Measurements from ENCODE around the gene EIF4G2. TPM values are rescaled to one million over a fixed set of nuclear protein-coding genes. Genes with fewer than 3 reads are reported as not detected.

The EIF4G2 gene
- total RNA-seq, 4 donors from 2014 or later: 339 to 452 (median 371) TPM

GRCh38 chr11:10770626-10771254, 38.0 kb downstream of the EIF4G2 start:
- H3K27ac ChIP-seq: no peak overlapping the region
- H3K4me3 ChIP-seq: no peak overlapping the region
- H3K4me1 ChIP-seq: no peaks in the 10 kb centered on the region
- no peaks in the 10 kb centered on the region for H3K9me3 ChIP-seq
- peak in 2 of 3 donors; percentile 42 to 66 for DNase-seq
- H3K36me3 ChIP-seq: peaks cover 0 to 35% (median 0%) of the 10 kb centered on the region in 3 donors
- peak in 5 of 6 experiments; percentile 13 to 62 (median 58) for TF ChIP-seq CTCF (IDR thresholded peaks at IDR 0.05)
- TF ChIP-seq POLR2A (IDR thresholded peaks at IDR 0.05): no peak
- no peaks in the 10 kb centered on the region for H3K27me3 ChIP-seq

DNA sequence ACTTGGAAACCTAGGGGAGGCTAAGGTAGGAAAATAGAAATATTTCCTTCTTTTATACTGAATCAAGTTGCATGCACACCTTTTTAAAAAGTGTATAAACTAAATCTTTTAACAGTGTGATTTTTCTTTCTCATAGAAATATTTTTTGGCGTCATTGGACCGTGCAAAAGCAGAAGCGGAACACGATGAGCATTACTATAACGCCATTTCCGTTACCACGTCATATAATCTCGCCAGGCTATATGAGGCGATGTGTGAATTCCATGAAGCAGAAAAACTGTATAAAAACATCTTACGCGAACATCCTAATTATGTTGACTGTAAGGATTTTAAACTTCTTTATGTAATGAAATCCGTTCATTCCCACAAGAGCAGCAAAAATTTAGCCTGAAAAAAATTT, 44.3 kb downstream of the EIF4G2 start:
- H3K4me3 ChIP-seq: no peak overlapping the region
- H3K9me3 ChIP-seq: no peaks in the 10 kb centered on the region
- peaks cover 0 to 78% (median 0%) of the 10 kb centered on the region in 3 donors for H3K36me3 ChIP-seq
- H3K4me1 ChIP-seq: no peaks in the 10 kb centered on the region
- TF ChIP-seq POLR2A (IDR thresholded peaks at IDR 0.05) (no peak), CTCF (IDR thresholded peaks at IDR 0.05) (no peak)
- no peak for DNase-seq
- H3K27ac ChIP-seq: no peak overlapping the region
- no peaks in the 10 kb centered on the region for H3K27me3 ChIP-seq

GRCh38 chr11:10763766-10764165, 45.0 kb downstream of the EIF4G2 start:
- no peak for TF ChIP-seq CTCF (IDR thresholded peaks at IDR 0.05)
- no peak for TF ChIP-seq POLR2A (IDR thresholded peaks at IDR 0.05)
- H3K4me1 ChIP-seq: no peaks in the 10 kb centered on the region
- no peaks in the 10 kb centered on the region for H3K9me3 ChIP-seq
- H3K36me3 ChIP-seq: peaks cover 0 to 84% (median 0%) of the 10 kb centered on the region in 3 donors
- no peak overlapping the region for H3K4me3 ChIP-seq
- no peak for DNase-seq
- H3K27ac ChIP-seq: no peak overlapping the region
- H3K27me3 ChIP-seq: no peaks in the 10 kb centered on the region

GRCh38 chr11:10762913-10763421, 45.8 kb downstream of the EIF4G2 start:
- no peak overlapping the region for H3K27ac ChIP-seq
- H3K4me1 ChIP-seq: no peaks in the 10 kb centered on the region
- no peak for DNase-seq
- peaks cover 0 to 91% (median 0%) of the 10 kb centered on the region in 3 donors for H3K36me3 ChIP-seq
- H3K27me3 ChIP-seq: no peaks in the 10 kb centered on the region
- H3K9me3 ChIP-seq: no peaks in the 10 kb centered on the region
- no peak for TF ChIP-seq POLR2A (IDR thresholded peaks at IDR 0.05)
- TF ChIP-seq CTCF (IDR thresholded peaks at IDR 0.05): no peak
- H3K4me3 ChIP-seq: no peak overlapping the region

DNA sequence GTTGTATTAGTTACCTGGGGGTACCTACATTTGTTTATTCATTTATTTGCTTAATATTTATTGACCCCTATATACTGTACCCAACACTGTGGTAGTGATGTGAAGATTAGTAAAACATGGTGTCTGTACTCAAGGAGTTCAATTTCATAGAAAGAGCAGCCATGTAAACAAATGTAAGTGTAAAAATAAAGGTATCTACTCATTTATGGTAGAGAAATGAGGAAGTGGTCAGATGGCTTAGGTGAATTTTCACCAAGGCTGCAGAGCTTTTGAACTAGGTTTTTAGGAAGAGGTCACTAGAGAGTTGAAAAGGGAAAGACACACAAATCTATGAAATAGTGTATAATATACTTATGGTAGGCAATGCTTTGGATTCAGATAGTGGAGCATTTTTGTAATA, 46.5 kb downstream of the EIF4G2 start:
- no peak overlapping the region for H3K27ac ChIP-seq
- peaks cover 0 to 96% (median 0%) of the 10 kb centered on the region in 3 donors for H3K36me3 ChIP-seq
- no peaks in the 10 kb centered on the region for H3K27me3 ChIP-seq
- no peak for DNase-seq
- no peaks in the 10 kb centered on the region for H3K9me3 ChIP-seq
- TF ChIP-seq CTCF (IDR thresholded peaks at IDR 0.05) (no peak), POLR2A (IDR thresholded peaks at IDR 0.05) (no peak)
- H3K4me1 ChIP-seq: no peaks in the 10 kb centered on the region
- H3K4me3 ChIP-seq: no peak overlapping the region

Data from Peyer's patch (tissue), 4 donors.